ENCODE measurements around the gene CIART.

GRCh38 chr1:150299716-150300115 lies 17.4 kb downstream of the CIART start:
- TF ChIP-seq MAX (IDR thresholded peaks at IDR 0.05) (no peak), RAD21 (IDR thresholded peaks at IDR 0.05; ENCODE audit: low read depth) (no peak), EP300 (IDR thresholded peaks at IDR 0.05; ENCODE audit: borderline replicate concordance) (no peak), YY1 (IDR thresholded peaks at IDR 0.05; ENCODE audit: low read depth) (no peak), TEAD4 (IDR thresholded peaks at IDR 0.05) (no peak)
- TF ChIP-seq, protein P1, sequence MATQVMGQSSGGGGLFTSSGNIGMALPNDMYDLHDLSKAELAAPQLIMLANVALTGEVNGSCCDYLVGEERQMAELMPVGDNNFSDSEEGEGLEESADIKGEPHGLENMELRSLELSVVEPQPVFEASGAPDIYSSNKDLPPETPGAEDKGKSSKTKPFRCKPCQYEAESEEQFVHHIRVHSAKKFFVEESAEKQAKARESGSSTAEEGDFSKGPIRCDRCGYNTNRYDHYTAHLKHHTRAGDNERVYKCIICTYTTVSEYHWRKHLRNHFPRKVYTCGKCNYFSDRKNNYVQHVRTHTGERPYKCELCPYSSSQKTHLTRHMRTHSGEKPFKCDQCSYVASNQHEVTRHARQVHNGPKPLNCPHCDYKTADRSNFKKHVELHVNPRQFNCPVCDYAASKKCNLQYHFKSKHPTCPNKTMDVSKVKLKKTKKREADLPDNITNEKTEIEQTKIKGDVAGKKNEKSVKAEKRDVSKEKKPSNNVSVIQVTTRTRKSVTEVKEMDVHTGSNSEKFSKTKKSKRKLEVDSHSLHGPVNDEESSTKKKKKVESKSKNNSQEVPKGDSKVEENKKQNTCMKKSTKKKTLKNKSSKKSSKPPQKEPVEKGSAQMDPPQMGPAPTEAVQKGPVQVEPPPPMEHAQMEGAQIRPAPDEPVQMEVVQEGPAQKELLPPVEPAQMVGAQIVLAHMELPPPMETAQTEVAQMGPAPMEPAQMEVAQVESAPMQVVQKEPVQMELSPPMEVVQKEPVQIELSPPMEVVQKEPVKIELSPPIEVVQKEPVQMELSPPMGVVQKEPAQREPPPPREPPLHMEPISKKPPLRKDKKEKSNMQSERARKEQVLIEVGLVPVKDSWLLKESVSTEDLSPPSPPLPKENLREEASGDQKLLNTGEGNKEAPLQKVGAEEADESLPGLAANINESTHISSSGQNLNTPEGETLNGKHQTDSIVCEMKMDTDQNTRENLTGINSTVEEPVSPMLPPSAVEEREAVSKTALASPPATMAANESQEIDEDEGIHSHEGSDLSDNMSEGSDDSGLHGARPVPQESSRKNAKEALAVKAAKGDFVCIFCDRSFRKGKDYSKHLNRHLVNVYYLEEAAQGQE (IDR thresholded peaks at IDR 0.05; ENCODE audit: low read depth): no peak

Data from Ishikawa (cell line).